Neural cell (in vitro differentiated cells): Measurements from ENCODE around the gene ABI3BP.

Experiments
- CTCF ChIP-seq: fragments of 450-650 bp; IDR thresholded peaks from 2 replicates; pipeline ENCODE4 v1.5.1; 2014; ENCODE audit warnings: antibody characterized with exemption, mild to moderate bottlenecking, moderate library complexity; ENCODE audit not compliant: poor library complexity, severe bottlenecking
- EP300 ChIP-seq: fragments of 450-650 bp; conservative IDR thresholded peaks from 2 replicates; pipeline ENCODE4 v1.6.1; 2014; ENCODE audit warnings: antibody characterized with exemption, mild to moderate bottlenecking, moderate library complexity; ENCODE audit not compliant: poor library complexity, severe bottlenecking
- EZH2 ChIP-seq: fragments of 200-600, 300-800 bp; shearing (Covaris generic), sonication (generic); IDR thresholded peaks from 2 replicates; pipeline ENCODE4 v1.6.1; 2014; ENCODE audit warnings: antibody characterized with exemption, low read length, borderline replicate concordance, mild to moderate bottlenecking; ENCODE audit not compliant: insufficient read depth, poor library complexity, severe bottlenecking
- MXI1 ChIP-seq: fragments of 450-650 bp; conservative IDR thresholded peaks from 2 replicates; pipeline ENCODE4 v1.6.1; 2014; ENCODE audit warnings: antibody characterized with exemption, mild to moderate bottlenecking; ENCODE audit not compliant: poor library complexity, severe bottlenecking
- POLR2AphosphoS5 ChIP-seq: IDR thresholded peaks from 2 replicates; pipeline ENCODE4 v1.6.1; 2012
- RAD21 ChIP-seq: fragments of 450-650 bp; conservative IDR thresholded peaks from 2 replicates; pipeline ENCODE4 v1.6.1; 2014; ENCODE audit warnings: antibody characterized with exemption, mild to moderate bottlenecking, moderate library complexity
- SMC3 ChIP-seq: fragments of 450-650 bp; conservative IDR thresholded peaks from 2 replicates; pipeline ENCODE4 v1.6.1; 2014; ENCODE audit warnings: antibody characterized with exemption, mild to moderate bottlenecking, moderate library complexity; ENCODE audit not compliant: poor library complexity
- TAF1 ChIP-seq: IDR thresholded peaks from 2 replicates; pipeline ENCODE4 v1.6.1; 2012; ENCODE audit warnings: low read depth

DNA sequence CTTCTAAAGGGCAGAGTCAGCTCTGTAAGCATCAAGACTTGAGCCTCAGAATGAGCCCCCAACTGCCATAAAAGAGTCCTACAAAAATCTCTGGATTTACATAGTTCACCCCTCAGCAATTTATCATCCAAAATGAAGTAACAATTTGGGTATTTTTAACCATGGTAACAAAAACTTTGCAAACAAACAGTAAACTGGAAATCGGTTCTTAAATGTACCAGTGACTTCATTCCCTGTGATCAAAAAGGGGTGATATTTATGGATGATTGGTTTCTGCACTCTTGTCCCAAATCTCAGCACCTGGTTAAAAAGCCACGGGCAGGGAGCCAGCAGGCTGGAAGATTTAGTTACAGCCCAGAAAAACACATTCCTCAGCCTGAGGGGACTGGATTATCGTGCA lies 210.3 kb downstream of the ABI3BP start:
- TF ChIP-seq RAD21: no peak
- TF ChIP-seq POLR2AphosphoS5: no peak
- TF ChIP-seq TAF1: no peak
- TF ChIP-seq CTCF: no peak
- no peak for TF ChIP-seq EZH2
- no peak for TF ChIP-seq EP300
- TF ChIP-seq MXI1: no peak
- TF ChIP-seq SMC3: no peak
